Astrocyte (in vitro differentiated cells and primary cell): Measurements from ENCODE around the gene SLIT3. TPM values are rescaled to one million over a fixed set of nuclear protein-coding genes. Genes with fewer than 3 reads are reported as not detected.

ENCODE experiments used
- DNase-seq: peaks from one replicate; pipeline ENCODE4 v3.0.0-alpha.2; 2010; ENCODE audit warnings: low read depth
- FAIRE-seq: peaks from 2 replicates; lab custom pipeline; 2011; peaks lifted over from hg19 to GRCh38; lab: Jason Lieb, UNC
- H2AFZ ChIP-seq: 2 replicates; pipeline ENCODE4 v1.6.0; 2012; ENCODE audit warnings: low read depth, low read length, inconsistent platforms
- H3K27ac ChIP-seq: 2 replicates; pipeline ENCODE4 v1.5.1; 2011; ENCODE audit warnings: low read depth, low read length, inconsistent platforms
- H3K27me3 ChIP-seq: 2 replicates; pipeline ENCODE4 v1.6.0; 2011; ENCODE audit warnings: low read length, inconsistent platforms; ENCODE audit not compliant: insufficient read depth
- H3K36me3 ChIP-seq: 2 replicates; pipeline ENCODE4 v1.5.1; 2011; ENCODE audit warnings: low read length, inconsistent platforms; ENCODE audit not compliant: insufficient read depth
- H3K4me1 ChIP-seq: 2 replicates; pipeline ENCODE4 v1.5.1; 2011; ENCODE audit warnings: low read length, inconsistent platforms; ENCODE audit not compliant: insufficient read depth
- H3K4me2 ChIP-seq: 2 replicates; pipeline ENCODE4 v1.6.0; 2012; ENCODE audit warnings: low read length, inconsistent platforms
- H3K4me3 ChIP-seq: 2 replicates; pipeline ENCODE4 v1.5.1; 2011; ENCODE audit warnings: low read depth, mild to moderate bottlenecking, low read length, inconsistent platforms; ENCODE audit not compliant: insufficient read depth
- H3K79me2 ChIP-seq: 2 replicates; pipeline ENCODE4 v1.6.0; 2012; ENCODE audit warnings: mild to moderate bottlenecking, low read length, inconsistent platforms; ENCODE audit not compliant: insufficient read depth
- H3K9ac ChIP-seq: 2 replicates; pipeline ENCODE4 v1.6.0; 2012; ENCODE audit warnings: mild to moderate bottlenecking, low read length, inconsistent platforms
- H3K9me3 ChIP-seq: 2 replicates; pipeline ENCODE4 v1.5.1; 2012; ENCODE audit warnings: low read depth, mild to moderate bottlenecking, low read length, inconsistent platforms; ENCODE audit not compliant: insufficient read depth
- H4K20me1 ChIP-seq: 2 replicates; pipeline ENCODE4 v1.6.0; 2012; ENCODE audit warnings: low read length, inconsistent platforms; ENCODE audit not compliant: insufficient read depth
- H3K27ac Mint-ChIP-seq: one replicate; pipeline ENCODE4 v1.8.0; 2021; ENCODE audit warnings: mild to moderate bottlenecking, mixed read lengths; ENCODE audit not compliant: unreplicated experiment
- H3K27me3 Mint-ChIP-seq: one replicate; pipeline ENCODE4 v1.8.0; 2021; ENCODE audit warnings: low read depth, mixed read lengths; ENCODE audit not compliant: unreplicated experiment
- H3K36me3 Mint-ChIP-seq: one replicate; pipeline ENCODE4 v1.8.0; 2021; ENCODE audit warnings: low read depth, mixed read lengths; ENCODE audit not compliant: unreplicated experiment
- H3K4me1 Mint-ChIP-seq: one replicate; pipeline ENCODE4 v1.8.0; 2021; ENCODE audit warnings: low read depth, mixed read lengths; ENCODE audit not compliant: unreplicated experiment
- H3K4me3 Mint-ChIP-seq: one replicate; pipeline ENCODE4 v1.8.0; 2021; ENCODE audit warnings: mild to moderate bottlenecking, moderate library complexity, mixed read lengths; ENCODE audit not compliant: unreplicated experiment
- H3K9me3 Mint-ChIP-seq: one replicate; pipeline ENCODE4 v1.8.0; 2021; ENCODE audit warnings: mild to moderate bottlenecking, mixed read lengths; ENCODE audit not compliant: unreplicated experiment
- EZH2 ChIP-seq: IDR thresholded peaks from 2 replicates; pipeline ENCODE4 v1.6.1; 2012; ENCODE audit warnings: mild to moderate bottlenecking, low read length, inconsistent platforms; ENCODE audit not compliant: insufficient read depth
- total RNA-seq: library from RNA; stranded (reverse); gene quantifications from 2 replicates; pipeline ENCODE4 v1.2.1, GENCODE V29; 2021
- TF ChIP-seq, protein P1 (sequence below): IDR thresholded peaks from 2 replicates; pipeline ENCODE4 v1.5.1; 2011; ENCODE audit warnings: low read depth, mild to moderate bottlenecking, inconsistent platforms, low read length, moderate library complexity; ENCODE audit not compliant: insufficient read depth

SLIT3 gene
- total RNA-seq, 1 donor from 2014 or later, result 20.7 TPM

DNA sequence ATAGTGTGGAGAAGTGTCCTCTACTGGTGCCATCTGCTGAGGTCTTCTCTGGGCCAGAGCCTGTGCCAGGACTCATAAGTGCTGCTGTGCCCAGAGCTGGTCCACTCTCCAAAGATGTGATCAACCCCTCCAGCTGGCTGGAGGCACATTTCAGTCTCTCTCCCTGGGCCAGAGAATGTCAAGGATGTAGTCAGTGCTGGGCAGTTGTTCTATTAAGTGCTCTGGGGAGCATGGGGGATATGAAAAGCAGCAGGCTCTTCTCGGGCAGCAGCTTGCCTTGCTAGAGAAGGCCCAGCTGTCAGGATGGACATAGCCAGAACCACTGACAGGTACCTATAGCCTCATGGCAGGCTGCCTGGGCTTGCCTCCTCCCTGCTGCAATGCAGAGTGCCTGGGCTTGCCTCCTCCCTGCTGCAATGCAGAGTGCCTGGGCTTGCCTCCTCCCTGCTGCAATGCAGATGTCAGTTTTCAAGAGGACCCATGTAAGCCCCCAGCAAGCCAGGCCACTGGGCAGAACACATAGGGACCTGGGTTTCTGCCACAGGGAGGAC is 564.6 kb downstream of the SLIT3 start:
- no peak overlapping the region for H3K27ac ChIP-seq
- peaks cover 3% of the 10 kb centered on the region for H3K36me3 Mint-ChIP-seq
- no peaks in the 10 kb centered on the region for H3K9me3 ChIP-seq
- no peak overlapping the region for H2AFZ ChIP-seq
- DNase-seq, result no peak
- no peak overlapping the region for H3K4me3 ChIP-seq
- no peak overlapping the region for H3K9ac ChIP-seq
- no peaks in the 10 kb centered on the region for H3K4me1 Mint-ChIP-seq
- TF ChIP-seq, protein P1, sequence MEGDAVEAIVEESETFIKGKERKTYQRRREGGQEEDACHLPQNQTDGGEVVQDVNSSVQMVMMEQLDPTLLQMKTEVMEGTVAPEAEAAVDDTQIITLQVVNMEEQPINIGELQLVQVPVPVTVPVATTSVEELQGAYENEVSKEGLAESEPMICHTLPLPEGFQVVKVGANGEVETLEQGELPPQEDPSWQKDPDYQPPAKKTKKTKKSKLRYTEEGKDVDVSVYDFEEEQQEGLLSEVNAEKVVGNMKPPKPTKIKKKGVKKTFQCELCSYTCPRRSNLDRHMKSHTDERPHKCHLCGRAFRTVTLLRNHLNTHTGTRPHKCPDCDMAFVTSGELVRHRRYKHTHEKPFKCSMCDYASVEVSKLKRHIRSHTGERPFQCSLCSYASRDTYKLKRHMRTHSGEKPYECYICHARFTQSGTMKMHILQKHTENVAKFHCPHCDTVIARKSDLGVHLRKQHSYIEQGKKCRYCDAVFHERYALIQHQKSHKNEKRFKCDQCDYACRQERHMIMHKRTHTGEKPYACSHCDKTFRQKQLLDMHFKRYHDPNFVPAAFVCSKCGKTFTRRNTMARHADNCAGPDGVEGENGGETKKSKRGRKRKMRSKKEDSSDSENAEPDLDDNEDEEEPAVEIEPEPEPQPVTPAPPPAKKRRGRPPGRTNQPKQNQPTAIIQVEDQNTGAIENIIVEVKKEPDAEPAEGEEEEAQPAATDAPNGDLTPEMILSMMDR, result no peak
- TF ChIP-seq EZH2, result no peak
- H3K4me3 Mint-ChIP-seq, result no peak overlapping the region
- peaks cover 13% of the 10 kb centered on the region for H3K27me3 Mint-ChIP-seq
- H3K9me3 Mint-ChIP-seq, result no peaks in the 10 kb centered on the region
- H3K4me1 ChIP-seq, result no peaks in the 10 kb centered on the region
- H4K20me1 ChIP-seq, result no peaks in the 10 kb centered on the region
- H3K36me3 ChIP-seq, result no peaks in the 10 kb centered on the region
- H3K4me2 ChIP-seq, result no peak overlapping the region
- no peak for FAIRE-seq
- no peak overlapping the region for H3K27ac Mint-ChIP-seq
- peaks cover 3% of the 10 kb centered on the region for H3K27me3 ChIP-seq
- no peaks in the 10 kb centered on the region for H3K79me2 ChIP-seq

DNA sequence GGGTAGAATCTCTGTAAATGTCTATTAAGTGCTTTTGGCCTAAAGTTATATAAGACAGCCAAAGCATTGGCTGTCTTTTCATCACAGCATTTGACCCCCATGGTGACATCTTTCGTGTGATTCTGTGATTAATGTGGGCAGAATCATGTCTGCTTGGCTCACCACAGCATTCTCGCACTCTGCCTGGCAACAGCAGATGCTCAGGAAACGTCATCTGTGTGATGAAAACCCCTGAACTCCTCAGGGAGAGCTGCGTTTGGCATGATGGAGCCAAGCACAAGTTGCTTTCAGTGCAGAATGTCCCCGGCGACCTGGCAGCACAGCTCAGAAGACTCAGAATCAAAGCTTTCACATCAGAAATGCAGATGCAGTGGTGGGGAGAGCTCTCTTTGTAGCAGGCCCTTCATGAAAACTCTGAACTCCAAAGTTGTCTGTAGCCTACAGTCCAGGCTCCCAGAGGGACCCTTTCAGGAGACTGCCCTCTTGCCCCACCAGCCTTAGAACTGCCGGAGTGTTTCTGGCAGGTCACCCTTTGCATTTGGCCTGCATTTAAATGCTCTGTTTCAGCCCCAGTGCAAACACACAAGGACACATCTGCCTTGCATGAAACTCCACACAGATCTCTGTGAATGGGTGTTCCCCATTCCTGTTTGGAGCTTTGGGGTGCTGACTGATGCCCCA is 566.2 kb downstream of the SLIT3 start:
- no peaks in the 10 kb centered on the region for H3K79me2 ChIP-seq
- no peak overlapping the region for H3K27ac ChIP-seq
- H3K9me3 ChIP-seq, result no peaks in the 10 kb centered on the region
- Mint-ChIP-seq H3K27ac (no peak overlapping the region), H3K36me3 (peaks cover 4% of the 10 kb centered on the region), H3K9me3 (peaks cover 3% of the 10 kb centered on the region), H3K27me3 (peaks cover 16% of the 10 kb centered on the region), H3K4me3 (no peak overlapping the region), H3K4me1 (no peaks in the 10 kb centered on the region)
- no peak overlapping the region for H2AFZ ChIP-seq
- H3K36me3 ChIP-seq, result no peaks in the 10 kb centered on the region
- DNase-seq (peak; percentile 10), FAIRE-seq (no peak)
- H3K4me2 ChIP-seq, result no peak overlapping the region
- H3K4me1 ChIP-seq, result no peaks in the 10 kb centered on the region
- peaks cover 3% of the 10 kb centered on the region for H3K27me3 ChIP-seq
- H3K4me3 ChIP-seq, result no peak overlapping the region
- TF ChIP-seq, protein P1, result no peak
- TF ChIP-seq EZH2, result no peak
- H3K9ac ChIP-seq, result no peak overlapping the region
- H4K20me1 ChIP-seq, result no peaks in the 10 kb centered on the region

DNA sequence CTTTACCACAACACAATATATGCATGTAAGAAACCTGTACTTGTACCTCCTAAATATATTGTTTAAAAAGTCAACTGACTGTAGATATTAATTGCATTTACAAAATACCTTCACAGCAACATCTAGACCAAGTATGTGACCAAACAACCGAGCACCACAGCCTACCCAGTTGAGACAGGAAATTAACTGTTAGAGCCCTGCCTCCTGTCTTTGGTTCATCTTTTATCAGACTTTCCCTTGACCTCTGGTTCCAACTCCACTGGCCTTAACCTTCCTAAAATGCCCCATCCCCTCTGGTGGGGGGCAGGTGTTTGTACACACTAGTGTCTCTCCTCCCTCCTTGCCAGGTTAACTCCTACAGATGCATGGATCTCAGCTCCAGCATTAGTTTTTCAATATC is 566.8 kb downstream of the SLIT3 start:
- no peaks in the 10 kb centered on the region for H3K9me3 ChIP-seq
- no peak overlapping the region for H3K27ac ChIP-seq
- no peak for TF ChIP-seq EZH2
- TF ChIP-seq, protein P1, result no peak
- no peaks in the 10 kb centered on the region for H3K4me1 Mint-ChIP-seq
- H3K36me3 ChIP-seq, result no peaks in the 10 kb centered on the region
- DNase-seq (no peak), FAIRE-seq (no peak)
- no peak overlapping the region for H3K9ac ChIP-seq
- H3K27me3 Mint-ChIP-seq, result peaks cover 16% of the 10 kb centered on the region
- peaks cover 3% of the 10 kb centered on the region for H3K27me3 ChIP-seq
- no peak overlapping the region for H2AFZ ChIP-seq
- no peaks in the 10 kb centered on the region for H4K20me1 ChIP-seq
- H3K27ac Mint-ChIP-seq, result no peak overlapping the region
- no peak overlapping the region for H3K4me3 ChIP-seq
- no peak overlapping the region for H3K4me2 ChIP-seq
- H3K9me3 Mint-ChIP-seq, result peaks cover 6% of the 10 kb centered on the region
- H3K79me2 ChIP-seq, result no peaks in the 10 kb centered on the region
- H3K4me1 ChIP-seq, result no peaks in the 10 kb centered on the region
- H3K36me3 Mint-ChIP-seq, result peaks cover 6% of the 10 kb centered on the region
- no peak overlapping the region for H3K4me3 Mint-ChIP-seq
